Gastrocnemius medialis (tissue), 4 donors: ENCODE results near the gene APBB1.

Experiments used
- CTCF ChIP-seq, 5 experiments: fragments of 450-650 bp in 3 of 5; fragments of 200-600 bp in 2 of 5; sonication (generic) in 2 of 5; IDR thresholded peaks in 4 of 5; conservative IDR thresholded peaks in 1 of 5; 1 replicate in 4 of 5; 2 replicates in 1 of 5; pipeline ENCODE4 v1.5.1; 2016 to 2019; ENCODE audit warnings: antibody characterized with exemption in 5 of 5, mild to moderate bottlenecking in 3 of 5, moderate library complexity in 3 of 5
- POLR2A ChIP-seq, 2 donors: fragments of 450-650 bp; IDR thresholded peaks; one replicate each; pipeline ENCODE4 v1.6.1; 2017; ENCODE audit warnings: antibody characterized with exemption in 2 of 2, mild to moderate bottlenecking in 2 of 2, moderate library complexity in 2 of 2

GRCh38 chr11:6431861-6432260, 13.0 kb upstream of the APBB1 start:
- TF ChIP-seq CTCF (IDR thresholded peaks at IDR 0.05 in 4 of 5, conservative IDR thresholded peaks at IDR 0.05 in 1 of 5) (no peak), POLR2A (IDR thresholded peaks at IDR 0.05) (no peak)
